ENCODE results near the gene GALR3.

- TF ChIP-seq EP300 (IDR thresholded peaks at IDR 0.05; ENCODE audit: borderline replicate concordance) (no peak), EGR1 (IDR thresholded peaks at IDR 0.05) (no peak), FOXM1 (IDR thresholded peaks at IDR 0.05; ENCODE audit: borderline replicate concordance, low read depth) (no peak), REST (IDR thresholded peaks at IDR 0.05; ENCODE audit: low read depth) (no peak), TEAD4 (IDR thresholded peaks at IDR 0.05) (no peak), CEBPB (IDR thresholded peaks at IDR 0.05) (no peak), USF1 (IDR thresholded peaks at IDR 0.05) (no peak), TAF1 (IDR thresholded peaks at IDR 0.05; ENCODE audit: low read depth) (no peak), YY1 (IDR thresholded peaks at IDR 0.05; ENCODE audit: low read depth) (no peak)
These were observed 3.9 kb downstream of the GALR3 start for GRCh38 chr22:37827056-37827455.
